ENCODE measurements around the gene MFSD11.
"Not testable (repeated sequence)": the region's sequence is repeated elsewhere in the genome, so short reads cannot be mapped to it uniquely, and the experiment has no call there.

Gene MFSD11

DNA sequence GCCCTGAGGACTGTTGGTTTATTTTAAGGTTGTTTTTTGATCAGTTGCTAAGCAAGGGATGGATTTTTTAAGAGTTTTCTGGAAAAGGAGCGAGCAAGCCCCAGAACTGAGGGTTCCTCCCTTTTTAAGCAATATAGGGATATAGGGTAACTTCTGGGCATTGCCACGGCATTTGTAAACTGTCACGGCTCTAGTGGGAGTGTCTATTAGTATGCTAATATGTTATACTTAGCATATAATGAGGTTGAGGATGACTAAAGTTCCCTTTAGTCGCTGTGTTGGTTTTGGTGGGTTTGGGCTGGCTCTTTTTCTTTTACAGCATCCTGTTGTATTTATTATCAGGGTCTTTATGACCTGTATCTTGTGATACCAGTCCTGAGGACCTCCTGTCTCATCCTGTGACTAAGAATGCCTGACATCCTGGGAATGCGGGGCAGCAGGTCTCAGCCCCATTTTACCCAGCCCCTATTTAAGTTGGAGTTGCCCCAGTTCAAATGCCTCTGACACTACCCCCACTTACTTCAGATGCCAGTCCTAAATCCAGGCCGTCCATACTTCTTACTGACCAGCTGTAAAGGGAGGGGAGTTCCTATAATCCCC is 59.4 kb downstream of the MFSD11 start:
- DNase-seq (ENCODE audit: low spot score), result no peak

DNA sequence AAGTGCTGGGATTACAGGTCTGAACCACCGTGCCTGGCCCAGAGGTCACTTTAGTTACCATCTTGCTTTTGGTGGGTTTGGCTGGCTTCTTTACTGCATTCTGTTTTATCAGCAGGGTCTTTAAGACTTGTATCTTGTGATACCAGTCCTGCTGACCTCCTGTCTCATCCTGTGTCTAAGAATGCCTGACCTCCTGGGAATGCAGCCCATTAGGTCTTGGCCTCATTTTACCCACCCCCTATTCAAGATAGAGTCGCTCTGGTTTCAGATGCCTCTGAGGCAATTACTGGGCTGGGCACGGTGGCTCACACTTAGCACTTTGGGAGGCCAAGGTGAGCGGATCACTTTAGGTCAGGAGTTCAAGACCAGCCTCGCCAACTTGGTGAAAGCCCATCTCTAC is 63.8 kb downstream of the MFSD11 start:
- DNase-seq (ENCODE audit: low spot score), result no peak

DNA sequence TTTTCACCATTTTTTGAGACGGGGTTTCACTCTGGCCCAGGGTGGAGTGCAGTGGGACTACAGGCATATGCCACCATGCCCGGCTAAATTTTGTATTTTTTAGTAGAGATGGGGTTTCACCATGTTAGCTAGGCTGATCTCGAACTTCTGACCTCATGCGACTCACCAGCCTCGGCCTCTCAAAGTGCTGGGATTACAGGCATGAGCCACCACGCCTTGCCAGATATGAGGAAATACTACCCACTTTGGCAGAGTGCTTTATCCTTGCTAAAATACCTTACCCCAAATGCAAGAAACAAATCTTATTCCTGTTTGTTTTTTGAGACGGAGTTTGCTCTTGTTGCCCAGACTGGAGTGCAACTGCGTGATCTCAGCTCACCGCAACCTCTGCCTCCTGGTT is 67.4 kb downstream of the MFSD11 start:
- DNase-seq (ENCODE audit: low spot score), result no peak

DNA sequence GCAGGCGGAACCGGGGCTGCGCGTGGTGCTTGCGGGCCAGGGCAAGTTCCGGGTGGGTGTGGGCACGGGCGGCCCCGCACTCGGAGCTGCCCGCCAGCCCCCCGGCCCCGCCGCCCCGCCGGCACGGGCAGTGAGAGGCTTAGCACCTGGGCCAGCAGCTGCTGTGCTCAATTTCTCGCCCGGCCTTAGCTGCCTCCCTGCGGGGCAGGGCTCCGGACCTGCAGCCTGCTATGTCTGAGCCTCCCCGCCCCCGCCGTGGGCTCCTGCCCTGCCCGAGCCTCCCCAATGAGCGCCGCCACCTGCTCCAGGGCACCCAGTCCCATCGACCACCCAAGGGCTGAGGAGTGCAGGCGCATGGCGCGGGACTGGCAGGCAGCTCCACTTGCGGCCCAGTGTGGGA is 68.2 kb downstream of the MFSD11 start:
- not testable (repeated sequence) for DNase-seq (ENCODE audit: low spot score)

DNA sequence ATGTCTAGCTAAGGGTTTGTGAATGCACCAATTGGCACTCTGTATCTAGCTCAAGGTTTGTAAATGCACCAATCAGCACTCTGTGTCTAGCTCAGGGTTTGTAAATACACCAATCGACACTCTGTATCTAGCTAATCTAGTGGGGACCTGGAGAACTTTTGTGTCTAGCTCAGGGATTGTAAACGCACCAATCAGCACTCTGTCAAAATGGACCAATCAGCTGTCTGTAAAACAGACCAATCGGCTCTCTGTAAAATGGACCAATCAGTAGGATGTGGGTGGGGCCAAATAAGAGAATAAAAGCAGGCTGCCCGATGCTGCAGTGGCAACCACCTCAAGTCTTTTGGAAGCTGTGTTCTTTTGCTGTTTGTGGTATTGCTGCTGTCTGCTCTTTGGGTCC is 68.8 kb downstream of the MFSD11 start:
- DNase-seq (ENCODE audit: low spot score), result not testable (repeated sequence)

DNA sequence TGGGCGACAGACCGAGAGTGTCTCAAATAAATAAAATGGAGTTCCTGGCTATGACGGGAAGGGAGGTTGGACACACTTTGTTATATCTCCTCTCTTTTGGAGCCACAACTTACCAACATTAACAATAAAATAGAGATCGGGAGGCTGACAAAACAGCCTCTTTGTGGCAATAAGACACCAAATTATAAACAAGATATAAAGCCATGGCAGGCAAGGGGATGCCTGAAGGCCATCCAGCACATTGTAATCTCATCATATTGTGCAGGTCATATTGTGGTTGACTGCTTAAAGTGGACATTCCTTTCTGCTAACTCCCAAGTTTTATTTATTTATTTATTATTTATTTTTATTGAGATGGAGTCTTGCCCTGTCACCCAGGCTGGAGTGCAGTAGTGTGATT is 70.4 kb downstream of the MFSD11 start:
- DNase-seq (ENCODE audit: low spot score), result no peak

DNA sequence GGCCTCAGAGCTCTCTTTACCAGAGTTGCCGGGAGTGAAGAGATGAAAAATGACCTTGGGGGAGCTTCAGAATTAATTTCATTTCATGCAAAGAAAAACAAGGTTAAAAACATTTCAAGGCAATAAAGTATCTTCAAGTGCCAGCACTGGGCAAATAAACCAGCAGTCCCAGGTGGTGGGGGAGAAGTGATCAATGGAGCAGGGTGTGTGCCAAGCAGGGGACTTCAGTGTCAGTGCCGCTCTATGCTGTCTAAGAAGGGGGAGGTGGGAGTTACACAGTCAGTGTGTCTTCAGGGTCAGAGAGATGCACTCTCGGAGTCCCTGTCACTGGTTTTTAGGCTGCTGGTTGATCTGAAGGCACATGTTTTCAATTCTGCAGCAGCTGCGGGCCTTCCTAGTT is 73.0 kb downstream of the MFSD11 start:
- no peak for DNase-seq (ENCODE audit: low spot score)

DNA sequence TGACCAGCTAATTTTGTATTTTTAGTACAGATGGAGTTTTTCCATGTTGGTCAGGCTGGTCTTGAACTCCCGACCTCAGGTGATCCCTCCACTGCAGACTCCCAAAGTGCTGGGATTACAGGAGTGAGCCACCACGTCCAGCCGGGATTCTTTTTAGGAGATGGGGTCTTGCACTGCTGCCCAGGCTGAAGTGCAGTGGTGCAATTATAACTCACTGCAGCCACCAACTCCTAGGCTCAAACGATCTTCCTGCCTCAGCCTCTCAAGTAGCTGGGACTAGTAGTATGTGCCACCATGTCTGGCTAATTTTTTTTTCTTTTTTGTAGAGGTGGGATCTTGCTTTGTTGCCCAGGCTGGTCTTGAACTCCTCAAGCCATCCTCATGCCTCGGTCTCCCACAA is 73.9 kb downstream of the MFSD11 start:
- no peak for DNase-seq (ENCODE audit: low spot score)

DNA sequence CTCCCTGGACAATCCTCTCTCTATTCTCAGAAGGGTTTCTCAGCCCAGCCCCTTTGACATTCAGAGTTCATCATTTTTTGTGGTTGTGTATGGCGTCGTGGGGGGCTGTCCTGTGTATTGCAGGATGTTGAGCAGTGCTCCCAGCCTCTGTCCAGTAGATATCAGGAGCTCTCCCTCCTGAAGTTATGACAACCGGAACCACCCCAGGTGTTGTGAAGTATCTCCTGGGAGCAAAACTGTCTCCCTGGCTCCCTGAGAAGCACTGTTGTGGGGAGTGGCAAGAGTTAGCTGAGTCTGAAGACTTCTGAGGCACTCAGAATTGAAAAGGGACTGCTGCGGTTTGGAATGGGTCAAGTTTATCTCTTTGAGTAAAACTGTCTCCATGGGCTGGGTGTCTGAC is 74.3 kb downstream of the MFSD11 start:
- DNase-seq (ENCODE audit: low spot score), result no peak

DNA sequence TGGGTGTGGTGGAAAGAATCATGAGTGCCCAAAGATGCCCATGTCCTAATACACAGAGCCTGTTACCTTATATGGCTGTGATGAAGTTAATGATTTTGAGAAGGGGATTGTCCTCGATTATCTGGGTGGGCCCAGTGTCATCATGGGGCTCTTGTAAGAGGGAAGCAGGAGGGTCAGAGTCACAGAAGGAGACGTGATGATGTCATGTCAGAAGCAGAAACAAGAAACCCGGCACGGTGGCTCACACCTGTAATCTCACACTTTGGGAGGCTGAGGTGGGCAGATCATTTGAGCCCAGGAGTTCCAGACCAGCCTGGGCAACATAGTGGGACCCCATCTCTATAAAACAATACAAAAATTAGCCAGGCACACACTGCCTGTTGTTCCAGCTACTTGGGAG is 75.0 kb downstream of the MFSD11 start:
- DNase-seq (ENCODE audit: low spot score), result no peak

DNA sequence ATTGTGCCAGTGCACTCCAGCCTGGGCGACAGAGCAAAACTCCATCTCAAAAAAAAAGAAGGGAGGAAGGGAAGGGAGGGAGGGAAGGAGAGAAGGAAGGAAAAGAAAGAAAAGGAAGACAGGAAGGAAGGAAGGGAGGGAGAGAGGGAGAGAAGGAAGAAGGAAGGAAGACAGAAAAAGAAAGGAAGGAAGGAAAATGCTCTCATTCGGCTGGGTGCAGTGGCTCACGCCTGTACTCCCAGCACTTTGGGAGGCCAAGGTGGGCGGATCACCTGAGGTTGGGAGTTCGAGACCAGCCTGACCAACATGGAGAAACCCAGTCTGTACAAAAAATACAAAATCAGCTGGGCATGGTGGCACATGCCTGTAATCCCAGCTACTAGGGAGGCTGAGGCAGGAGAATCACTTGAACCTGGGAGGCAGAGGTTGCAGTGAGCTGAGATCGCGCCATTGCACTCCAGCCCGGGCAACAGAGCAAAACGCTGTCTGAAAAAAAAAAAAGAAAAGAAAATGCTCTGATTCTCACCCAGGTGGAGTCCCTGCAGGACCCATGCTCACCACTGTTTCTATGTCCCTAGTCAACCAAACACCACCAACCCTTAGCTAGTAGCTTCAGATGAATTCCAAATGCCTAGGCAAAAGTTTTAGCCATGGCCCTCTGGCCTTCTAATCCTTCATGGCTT is 78.1 kb downstream of the MFSD11 start:
- DNase-seq (ENCODE audit: low spot score), result not testable (repeated sequence)

DNA sequence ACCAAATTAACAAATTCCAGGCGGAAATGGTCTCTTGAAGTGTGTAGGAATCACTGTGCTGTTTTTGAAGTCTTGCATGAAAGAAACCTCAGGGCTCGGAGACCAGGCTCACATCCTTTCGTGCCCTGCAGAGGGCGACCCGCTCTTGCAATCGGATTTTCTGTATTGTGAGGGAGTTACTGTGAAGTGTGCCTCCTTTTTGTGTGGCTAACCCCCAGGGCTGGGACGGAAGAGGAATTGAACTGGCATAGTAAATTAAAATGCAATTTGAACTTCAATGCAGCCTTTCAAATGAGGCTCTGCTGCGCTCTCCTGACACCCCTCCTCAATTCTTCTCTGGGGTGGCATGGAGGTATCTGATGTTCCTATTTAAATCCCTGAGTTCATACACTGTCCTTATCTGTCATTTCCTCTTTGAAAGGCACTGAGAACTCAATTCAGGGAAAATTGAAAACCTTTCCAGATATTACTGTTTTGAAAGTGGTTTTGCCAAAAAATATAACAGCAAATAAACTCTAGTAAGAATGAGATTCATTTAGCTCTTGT is 78.7 kb downstream of the MFSD11 start:
- peak; percentile 65 for DNase-seq (ENCODE audit: low spot score)

DNA sequence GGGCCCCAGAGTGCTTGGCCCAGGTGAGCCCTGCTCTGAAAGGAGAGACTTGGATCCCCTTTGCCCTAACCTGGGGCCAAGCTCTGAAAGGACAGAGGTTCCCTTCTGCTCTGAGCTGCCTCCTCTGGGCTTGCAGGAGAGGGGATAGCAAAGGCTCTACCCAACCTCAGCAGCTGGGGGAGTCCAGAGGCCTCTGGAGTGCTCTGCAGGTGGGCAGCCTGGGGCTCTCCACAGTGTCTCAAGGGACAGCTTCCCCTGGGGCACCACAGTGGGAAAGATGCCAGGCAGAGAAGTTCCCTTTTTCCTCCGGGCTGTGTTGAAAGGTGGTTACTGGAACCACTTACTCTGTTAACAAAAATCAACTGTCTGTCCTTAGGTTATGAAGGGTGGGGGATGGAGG is 82.1 kb downstream of the MFSD11 start:
- DNase-seq (ENCODE audit: low spot score), result no peak

DNA sequence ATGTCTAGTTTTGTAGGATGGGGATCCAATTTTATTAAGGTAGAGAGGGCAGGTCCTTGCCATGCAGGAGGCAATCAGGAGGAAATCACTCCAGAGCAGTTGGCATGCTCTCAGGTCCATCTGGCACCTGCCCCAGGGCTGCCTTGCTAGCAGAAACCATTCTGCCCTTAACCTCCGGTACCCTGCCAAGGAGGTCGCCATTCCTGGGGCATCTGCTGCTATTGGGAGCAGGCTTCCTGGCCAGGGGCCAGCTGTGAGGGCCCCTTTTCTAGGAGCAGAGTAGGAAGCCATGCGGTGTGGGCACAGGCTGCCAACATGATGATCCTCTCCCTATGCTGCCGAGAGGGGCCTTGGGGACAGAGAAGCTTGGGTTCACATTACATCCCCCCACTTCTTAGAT is 82.6 kb downstream of the MFSD11 start:
- peak; percentile 78 for DNase-seq (ENCODE audit: low spot score)

DNA sequence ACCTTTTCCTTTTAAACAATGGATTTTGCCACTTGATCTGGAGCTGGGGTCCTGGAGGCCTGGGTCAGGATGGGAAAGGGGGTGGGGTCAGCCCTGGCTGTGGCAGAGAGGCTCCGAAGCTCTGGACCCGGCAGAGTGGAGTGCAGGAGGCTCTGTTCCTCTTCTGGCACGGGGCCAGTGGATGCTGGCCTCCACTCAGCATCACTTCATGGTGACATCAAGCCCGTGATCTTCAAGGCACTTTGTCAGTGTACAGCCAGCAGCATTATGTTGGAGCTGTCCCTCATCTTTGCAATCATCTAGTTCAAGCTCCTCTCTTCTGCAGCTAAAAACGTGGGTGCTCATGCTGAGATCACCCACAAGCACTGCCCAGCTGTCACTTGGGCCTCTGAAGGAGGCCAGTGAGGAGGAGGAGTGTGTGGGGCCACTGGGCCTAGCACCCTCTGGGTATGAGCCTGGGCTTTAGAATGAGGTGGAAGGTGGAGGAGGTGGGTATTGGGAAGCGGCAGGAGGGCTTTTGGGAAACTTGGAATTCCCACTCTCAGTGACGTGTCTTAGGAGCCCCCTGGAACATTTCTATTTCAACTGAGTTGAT is 84.4 kb downstream of the MFSD11 start:
- DNase-seq (ENCODE audit: low spot score), result peak; percentile 18

DNA sequence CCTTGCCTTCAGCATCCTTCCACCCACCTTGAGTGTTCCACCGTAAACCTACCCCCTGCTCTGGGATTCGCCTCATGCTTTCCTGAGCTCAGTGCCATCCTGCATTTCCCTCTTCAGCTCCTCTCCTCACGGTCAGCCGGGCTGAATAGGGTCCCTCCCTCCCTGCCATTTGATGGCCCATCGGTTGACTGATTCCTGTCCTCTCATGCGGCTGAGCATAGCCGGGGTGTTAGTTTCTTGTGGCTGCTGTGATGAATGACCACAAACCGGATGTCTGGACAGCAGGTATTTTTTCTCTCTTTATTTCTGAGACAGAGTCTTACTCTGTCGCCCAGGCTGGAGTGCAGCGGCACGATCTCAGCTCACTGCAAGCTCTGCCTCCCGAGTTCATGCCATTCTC is 86.2 kb downstream of the MFSD11 start:
- DNase-seq (ENCODE audit: low spot score), result no peak

DNA sequence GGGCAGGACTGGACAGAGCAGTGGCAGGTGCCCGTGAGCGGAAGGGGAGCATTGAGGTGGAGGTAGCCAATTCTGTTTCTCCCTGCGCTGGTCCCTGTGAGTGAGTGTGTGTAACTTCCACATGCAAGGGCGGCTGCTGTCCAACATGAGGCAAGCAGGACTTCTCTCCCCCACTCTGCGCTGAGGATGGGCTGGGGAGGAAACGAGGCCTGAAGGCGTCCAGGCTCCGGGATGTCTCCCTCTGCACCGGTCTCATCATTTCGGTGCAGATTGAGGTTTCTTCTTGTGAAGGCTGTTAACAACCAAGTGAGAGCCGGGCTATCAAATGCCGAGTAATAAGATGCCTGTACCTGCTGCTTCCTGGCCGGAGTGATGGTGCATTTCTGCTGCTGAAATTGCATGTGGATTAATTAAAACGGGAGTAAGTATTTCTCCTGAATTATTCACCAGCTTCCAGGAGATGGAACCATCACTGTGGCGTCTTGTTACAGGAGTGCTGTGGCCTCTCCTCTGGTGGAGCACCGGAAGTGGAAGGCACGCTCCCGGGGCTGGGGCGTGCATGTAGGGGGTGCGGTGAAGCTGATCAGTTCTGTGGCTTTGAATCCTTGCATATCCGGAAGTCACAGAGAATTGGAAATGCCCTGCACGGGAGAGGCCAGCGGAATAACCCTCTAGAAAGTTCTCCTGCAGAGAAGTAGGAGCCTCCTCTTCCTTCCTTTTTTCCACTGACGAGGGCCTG is 88.6 kb downstream of the MFSD11 start:
- DNase-seq (ENCODE audit: low spot score), result no peak

DNA sequence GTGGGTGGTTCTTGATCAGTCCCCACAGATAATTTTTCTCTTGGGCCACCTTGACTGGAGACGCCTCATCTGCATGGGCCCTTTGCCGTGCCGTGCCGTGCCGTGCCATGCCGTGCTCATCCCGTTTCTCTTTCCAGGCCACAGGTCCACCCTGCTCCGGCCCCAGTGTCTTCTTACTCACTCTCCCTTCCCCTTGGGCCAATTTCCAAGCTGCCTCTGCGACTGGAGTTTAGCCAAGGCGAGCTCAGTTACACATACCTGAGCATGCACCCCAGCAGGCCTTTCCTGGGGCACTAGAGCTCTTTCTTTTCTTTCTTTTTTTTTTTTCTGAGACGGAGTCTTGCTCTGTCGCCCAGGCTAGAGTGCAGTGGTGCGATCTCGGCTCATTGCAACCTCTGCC is 89.8 kb downstream of the MFSD11 start:
- peak; percentile 21 for DNase-seq (ENCODE audit: low spot score)

All from cerebellar cortex (tissue), 1 donor.